Fibroblast of lung (primary cell): Measurements from ENCODE around the gene CECR2. TPM values are rescaled to one million over a fixed set of nuclear protein-coding genes. Genes with fewer than 3 reads are reported as not detected.

Source experiments
- DNase-seq, 2 donors: peaks; one replicate each; pipeline versions ENCODE4 v3.0.0 to v3.0.0-alpha.2; 2010; ENCODE audit warnings: low read depth in 2 of 2
- H2AFZ ChIP-seq: 2 replicates; pipeline ENCODE4 v1.5.1; 2012; ENCODE audit warnings: low read length, control low read depth, inconsistent platforms
- H3K27ac ChIP-seq: 2 replicates; pipeline ENCODE4 v1.5.1; 2011; ENCODE audit warnings: low read length, control low read depth; ENCODE audit not compliant: insufficient read depth
- H3K27me3 ChIP-seq: 2 replicates; pipeline ENCODE4 v1.5.1; 2011; ENCODE audit warnings: mild to moderate bottlenecking, low read length; ENCODE audit not compliant: control insufficient read depth, insufficient read depth
- H3K36me3 ChIP-seq: 2 replicates; pipeline ENCODE4 v1.5.1; 2011; ENCODE audit warnings: low read length; ENCODE audit not compliant: control insufficient read depth, insufficient read depth
- H3K4me1 ChIP-seq: 2 replicates; pipeline ENCODE4 v1.5.1; 2011; ENCODE audit warnings: low read length; ENCODE audit not compliant: control insufficient read depth, insufficient read depth; ENCODE audit errors: extremely low read depth
- H3K4me2 ChIP-seq: 2 replicates; pipeline ENCODE4 v1.5.1; 2011; ENCODE audit warnings: low read length, control low read depth; ENCODE audit not compliant: insufficient read depth; ENCODE audit errors: extremely low read depth
- H3K4me3 ChIP-seq, 4 experiments: fragments of 200-600 bp in 1 of 4; sonication (generic) in 1 of 4; replicated peaks in 1 of 4; 2 replicates each; pipeline ENCODE4 v1.5.1; 2011 to 2016; ENCODE audit warnings: low read length in 4 of 4, low read depth in 3 of 4, mild to moderate bottlenecking in 3 of 4, control low read depth in 2 of 4, inconsistent platforms in 1 of 4, mixed read lengths in 1 of 4; ENCODE audit not compliant: insufficient read depth in 1 of 4; ENCODE audit errors: control extremely low read depth in 1 of 4
- H3K79me2 ChIP-seq: 2 replicates; pipeline ENCODE4 v1.5.1; 2012; ENCODE audit warnings: mild to moderate bottlenecking, low read length, inconsistent platforms; ENCODE audit not compliant: control insufficient read depth, insufficient read depth
- H3K9ac ChIP-seq: 2 replicates; pipeline ENCODE4 v1.5.1; 2011; ENCODE audit warnings: mild to moderate bottlenecking, low read length, control low read depth; ENCODE audit not compliant: insufficient read depth
- H3K9me3 ChIP-seq: 2 replicates; pipeline ENCODE4 v1.5.1; 2012; ENCODE audit warnings: low read depth, low read length; ENCODE audit not compliant: control insufficient read depth, insufficient read depth
- H4K20me1 ChIP-seq: 2 replicates; pipeline ENCODE4 v1.5.1; 2011; ENCODE audit warnings: low read length; ENCODE audit not compliant: control insufficient read depth, insufficient read depth; ENCODE audit errors: extremely low read depth
- CTCF ChIP-seq, 2 donors: IDR thresholded peaks in 1 of 2; conservative IDR thresholded peaks in 1 of 2; 1 replicate in 1 of 2; 2 replicates in 1 of 2; pipeline ENCODE4 v1.5.1; 2011 to 2012; ENCODE audit warnings: low read length in 2 of 2, control low read depth in 1 of 2, inconsistent platforms in 1 of 2, low read depth in 1 of 2, mild to moderate bottlenecking in 1 of 2
- EZH2 ChIP-seq: IDR thresholded peaks from 2 replicates; pipeline ENCODE4 v1.5.1; 2012; ENCODE audit warnings: low read length, control low read depth, mild to moderate bottlenecking; ENCODE audit errors: missing control alignments
- polyA plus RNA-seq, 2 donors: library from polyadenylated mRNA; depleted of rRNA in 1 of 2; stranded (reverse) in 1 of 2; unstranded in 1 of 2; fragments of >200 nt; gene quantifications; 2 replicates each; pipeline ENCODE4 v1.2.1, GENCODE V29; 2011 to 2012; ENCODE audit warnings: missing spikeins in 1 of 2
- total RNA-seq: library from RNA; depleted of rRNA; stranded (reverse); fragments of >200 nt; gene quantifications from 2 replicates; pipeline ENCODE4 v1.2.1, GENCODE V29; 2014

The CECR2 gene
- total and polyA plus RNA-seq, 2 donors (not counting 1 experiment from before 2014, with no cell fraction given): under 0.01 to 0.09 TPM

- Histone ChIP-seq H3K36me3 (no peaks in the 10 kb centered on the region), H3K27me3 (no peaks in the 10 kb centered on the region), H3K9ac (no peak overlapping the region), H3K4me1 (no peaks in the 10 kb centered on the region), H3K9me3 (no peaks in the 10 kb centered on the region), H3K4me3 (no peak overlapping the region), H3K4me2 (no peak overlapping the region), H4K20me1 (no peaks in the 10 kb centered on the region), H2AFZ (no peak overlapping the region), H3K27ac (no peak overlapping the region), H3K79me2 (no peaks in the 10 kb centered on the region)
- DNase-seq: no peak
- TF ChIP-seq EZH2: no peak
- TF ChIP-seq CTCF (conservative IDR thresholded peaks at IDR 0.05 in 1 of 2, IDR thresholded peaks at IDR 0.05 in 1 of 2; ENCODE audit: low read depth in 1 of 2, low read length in 2 of 2): no peak
These were observed 11.6 kb upstream of the CECR2 start for GRCh38 chr22:17357688-17358087.

GRCh38 chr22:17358415-17358814 lies 10.8 kb upstream of the CECR2 start:
- TF ChIP-seq CTCF (conservative IDR thresholded peaks at IDR 0.05 in 1 of 2, IDR thresholded peaks at IDR 0.05 in 1 of 2; ENCODE audit: low read depth in 1 of 2, low read length in 2 of 2) (no peak), EZH2 (no peak)
- DNase-seq: no peak

GRCh38 chr22:17359501-17359900 lies 9.8 kb upstream of the CECR2 start:
- Histone ChIP-seq H3K27ac (no peak overlapping the region), H2AFZ (no peak overlapping the region), H3K4me3 (no peak overlapping the region), H3K27me3 (no peaks in the 10 kb centered on the region), H3K9ac (no peak overlapping the region), H3K9me3 (no peaks in the 10 kb centered on the region), H3K79me2 (no peaks in the 10 kb centered on the region), H3K36me3 (no peaks in the 10 kb centered on the region), H4K20me1 (no peaks in the 10 kb centered on the region), H3K4me2 (no peak overlapping the region), H3K4me1 (no peaks in the 10 kb centered on the region)
- TF ChIP-seq CTCF (conservative IDR thresholded peaks at IDR 0.05 in 1 of 2, IDR thresholded peaks at IDR 0.05 in 1 of 2; ENCODE audit: low read depth in 1 of 2, low read length in 2 of 2) (no peak), EZH2 (no peak)
- no peak for DNase-seq

More at GRCh38 chr22:17358415-17358814, 10.8 kb upstream of the CECR2 start:
- Histone ChIP-seq H3K4me2 (no peak overlapping the region), H3K4me3 (no peak overlapping the region), H3K9ac (no peak overlapping the region), H3K27ac (no peak overlapping the region), H3K36me3 (no peaks in the 10 kb centered on the region), H3K4me1 (no peaks in the 10 kb centered on the region), H4K20me1 (no peaks in the 10 kb centered on the region), H2AFZ (no peak overlapping the region), H3K79me2 (no peaks in the 10 kb centered on the region), H3K27me3 (no peaks in the 10 kb centered on the region), H3K9me3 (no peaks in the 10 kb centered on the region)
